Mesenteric fat pad (tissue), 1 donor: Measurements from ENCODE around the gene CHRNA5. TPM values are rescaled to one million over a fixed set of nuclear protein-coding genes. Genes with fewer than 3 reads are reported as not detected.

Experiments used
- DNase-seq: peaks from one replicate; pipeline ENCODE4 v3.0.0-alpha.2; 2020; ENCODE audit warnings: low spot score
- total RNA-seq: library from RNA; stranded (reverse); fragmentation: NEBNext Ultra II Directional; extraction: Animal tissue kit (Norgen Biotek cat#: 25700); gene quantifications from one replicate; pipeline ENCODE4 v1.2.1, GENCODE V29; 2021
- donor health status: DM: yes; HTN: yes; CAD: no.

Gene CHRNA5
- total RNA-seq, 1 donor from 2014 or later = 1.7 TPM

DNA sequence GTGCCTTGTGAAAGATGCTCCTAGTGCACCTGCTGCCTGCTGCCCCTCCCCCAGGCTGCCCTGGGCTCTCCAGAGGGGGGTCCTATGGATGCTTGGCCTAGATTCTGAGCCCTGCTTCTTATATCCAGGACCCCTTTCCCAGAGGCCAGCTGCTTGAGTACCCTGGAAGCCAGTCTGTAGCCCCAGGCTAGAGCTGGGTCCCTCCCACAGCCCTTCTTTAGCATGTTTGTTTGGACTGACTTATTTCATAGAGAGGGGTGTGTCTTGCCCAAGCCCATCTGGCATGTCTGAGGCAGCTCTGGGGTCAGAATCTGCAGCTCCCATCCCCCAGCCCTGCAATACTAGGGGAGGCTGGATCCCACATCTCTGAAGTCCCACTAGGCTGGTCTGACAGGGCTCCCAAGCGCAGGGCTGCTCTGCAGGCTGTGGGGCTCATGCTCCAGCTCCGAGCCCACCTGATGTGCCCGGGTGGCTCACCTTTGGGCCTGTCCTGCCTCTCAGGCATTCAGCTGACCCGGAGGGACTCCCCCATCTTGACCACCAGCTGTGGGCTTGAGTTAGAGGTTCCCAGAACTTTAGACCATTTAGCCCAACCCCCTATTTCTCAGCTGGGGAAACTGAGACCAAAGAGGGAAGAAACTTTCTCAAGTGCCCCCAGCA is 72.6 kb downstream of the CHRNA5 start:
- DNase-seq = no peak

DNA sequence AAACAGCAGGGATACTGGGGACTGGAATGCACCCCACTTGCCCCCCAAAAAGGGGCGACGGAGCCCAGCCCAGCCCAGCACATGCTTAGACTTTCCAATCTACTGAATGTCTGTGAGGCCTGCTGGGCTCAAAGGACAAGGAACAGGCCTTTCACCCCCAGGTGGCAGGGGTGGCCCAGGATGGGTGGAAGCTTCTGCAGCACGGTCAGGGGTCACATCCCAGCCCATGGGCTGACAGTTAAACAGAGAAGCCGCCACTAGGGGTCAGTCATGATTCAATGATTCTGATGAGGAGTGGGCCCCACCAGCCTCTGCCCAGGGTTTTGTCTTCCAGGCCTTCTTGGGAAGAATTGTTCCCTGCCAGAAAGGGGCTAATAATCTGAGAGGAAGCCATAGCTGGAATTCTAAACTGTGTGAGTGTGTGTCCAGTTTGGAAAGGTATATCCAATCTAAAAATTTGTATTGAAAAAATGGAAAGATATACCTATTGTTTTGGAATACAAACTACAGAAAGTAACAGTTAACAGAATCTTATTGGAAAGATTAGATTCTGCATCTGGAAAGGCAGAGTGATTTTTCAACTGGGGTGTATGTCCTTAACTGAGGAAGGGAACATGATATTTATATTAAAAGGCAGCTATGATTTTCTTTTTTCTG is 73.5 kb downstream of the CHRNA5 start:
- DNase-seq = no peak

DNA sequence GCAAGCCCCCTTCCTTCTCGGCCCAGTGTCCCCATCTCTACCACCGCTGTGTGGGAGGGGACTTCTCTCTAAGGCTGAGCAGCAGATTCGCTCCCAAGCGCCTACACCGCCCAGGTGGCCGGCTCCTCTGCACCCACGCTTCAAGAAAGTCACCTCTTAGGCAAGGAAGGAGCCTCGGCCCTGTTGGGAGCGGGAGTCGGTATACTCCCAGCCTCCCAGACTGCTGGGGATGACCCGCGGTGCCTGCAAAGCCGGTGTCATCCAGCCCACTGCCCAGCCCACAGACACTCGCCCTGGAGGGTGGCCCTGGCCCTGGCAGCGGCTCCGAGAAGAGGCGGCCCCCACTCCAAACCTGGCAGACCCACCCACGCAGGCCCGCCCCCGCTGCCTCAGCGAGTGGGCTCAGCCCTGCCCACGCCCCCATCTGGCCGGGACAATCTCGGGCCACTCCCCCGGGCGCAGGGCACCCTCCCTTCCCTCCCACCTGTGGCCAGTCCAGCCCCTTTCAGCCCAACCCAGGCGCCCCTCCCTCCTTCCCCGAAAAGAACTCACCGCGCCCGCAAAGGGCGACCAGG is 75.3 kb downstream of the CHRNA5 start:
- DNase-seq = no peak

DNA sequence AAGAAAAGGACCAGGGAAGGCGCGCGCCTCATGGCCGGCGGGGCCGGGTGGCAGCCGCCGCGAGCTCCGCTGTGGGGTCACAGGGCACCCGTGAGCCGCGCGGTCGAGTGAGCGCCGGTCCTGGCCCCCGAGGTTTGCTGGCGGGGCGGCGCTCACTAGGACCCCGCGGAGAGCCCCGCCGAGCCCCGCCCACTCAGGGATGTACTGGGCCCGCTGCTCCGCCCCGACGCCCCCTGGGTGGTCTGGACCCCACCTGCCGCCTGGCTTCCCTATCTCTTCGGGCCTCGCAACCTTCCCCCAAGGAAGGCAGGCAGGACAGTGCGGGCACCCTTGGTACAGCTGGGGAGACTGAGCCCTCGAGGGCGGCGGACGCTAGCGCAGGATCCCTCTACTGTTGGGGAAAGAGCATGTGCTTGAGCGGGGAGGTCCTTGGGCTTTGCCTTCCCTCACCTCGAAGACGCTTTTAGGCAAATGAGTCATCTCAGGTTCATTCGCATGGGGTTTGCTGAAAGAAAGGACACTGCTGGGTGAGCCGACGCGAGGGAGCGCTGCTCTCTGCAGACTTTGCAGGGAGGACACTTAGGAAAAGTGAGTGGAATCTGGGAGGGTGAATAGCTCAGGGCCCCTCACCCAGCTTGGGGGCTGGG is 75.9 kb downstream of the CHRNA5 start, which contains the start of gene CHRNB4:
Gene CHRNB4 (minus strand): TSS at position 109 of the 647 bp plus-strand sequence. CDS start 77 bp downstream, at position 32.
- no peak for DNase-seq

DNA sequence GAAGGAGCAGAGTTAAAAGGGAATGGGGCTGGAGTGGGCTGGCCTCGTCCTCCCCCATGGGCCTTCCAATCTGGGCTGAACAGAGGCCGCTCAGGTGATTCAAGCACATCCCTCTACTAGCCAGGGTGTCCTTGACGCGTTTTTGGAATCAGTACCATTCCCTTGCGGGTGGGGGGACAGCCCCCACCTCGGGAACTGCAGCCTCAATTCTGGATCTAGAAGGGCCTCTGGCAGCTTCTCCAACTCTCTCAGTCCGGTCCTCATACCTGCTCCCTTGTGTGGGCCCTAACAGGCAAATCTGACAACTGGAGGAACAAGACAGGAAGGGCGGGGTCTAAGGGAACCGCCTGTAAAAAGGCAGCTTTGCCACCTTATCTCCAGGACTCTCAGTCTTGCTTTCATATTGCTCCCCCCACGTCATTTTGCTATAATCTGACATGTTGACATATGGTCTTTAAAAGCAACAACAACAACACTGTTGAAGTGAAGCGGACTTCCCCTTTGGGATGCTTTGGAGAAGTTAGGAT is 76.5 kb downstream of the CHRNA5 start:
- DNase-seq = no peak

DNA sequence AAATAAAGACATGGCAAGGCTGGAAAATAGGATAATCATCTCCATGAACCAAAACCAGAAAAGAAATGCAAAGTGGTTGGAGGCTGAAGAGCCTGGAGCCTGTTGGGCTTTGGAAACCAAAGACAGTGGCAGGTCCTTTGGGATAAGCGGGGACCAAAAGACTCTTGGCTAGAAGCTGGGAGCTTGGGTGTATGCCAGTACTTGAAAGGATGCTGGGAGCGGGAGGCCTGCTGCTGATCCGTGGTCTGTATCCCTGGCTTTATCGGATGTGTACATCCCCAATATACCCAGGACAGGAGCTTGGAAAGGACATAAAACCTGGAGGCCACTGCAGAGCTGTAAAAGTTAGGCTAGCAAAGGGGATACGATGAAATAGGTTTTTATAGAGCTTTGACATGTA is 77.0 kb downstream of the CHRNA5 start:
- DNase-seq = no peak

Other genes starting within 250 kb of the CHRNA5 start
- not detected for gene CRABP1, start 225.2 kb upstream of the CHRNA5 start, total RNA-seq
- 57.1 TPM for gene IREB2, start 127.3 kb upstream of the CHRNA5 start, total RNA-seq
- gene HYKK, start 57.9 kb upstream of the CHRNA5 start, total RNA-seq = 4.1 TPM
- gene PSMA4, start 25.1 kb upstream of the CHRNA5 start, total RNA-seq = 137 TPM
- gene CHRNA3, start 55.5 kb downstream of the CHRNA5 start, total RNA-seq = not detected
- gene CHRNB4, start 75.7 kb downstream of the CHRNA5 start, total RNA-seq = not detected
- 13.2 TPM for gene ADAMTS7, start 245.9 kb downstream of the CHRNA5 start, total RNA-seq